Heart right ventricle (tissue), 16 donors: ENCODE data around the gene NCOA4. TPM values are rescaled to one million over a fixed set of nuclear protein-coding genes. Genes with fewer than 3 reads are reported as not detected.

Experiments used
- ATAC-seq, 8 donors: fragments of 200-7000 bp; cut with Tn5 transposase; one replicate each; pipeline ENCODE4 v1.9.1; 2020; ENCODE audit warnings: mild to moderate bottlenecking in 8 of 8, moderate library complexity in 8 of 8, moderate number of reproducible peaks in 1 of 8
- DNase-seq, 2 donors: peaks; one replicate each; pipeline ENCODE4 v3.0.0-alpha.2; 2020
- H3K27ac ChIP-seq, 10 donors: fragments of 200-600 bp; sonication (generic) in 2 of 10; one replicate each; pipeline versions ENCODE4 v1.5.0 to v1.8.0; 2020 to 2022; ENCODE audit warnings: mild to moderate bottlenecking in 3 of 10
- H3K27me3 ChIP-seq, 7 donors: fragments of 200-600 bp; one replicate each; pipeline ENCODE4 v1.8.0; 2021 to 2022; ENCODE audit warnings: mild to moderate bottlenecking in 2 of 7
- H3K36me3 ChIP-seq, 9 donors: fragments of 200-600 bp; sonication (generic) in 1 of 9; one replicate each; pipeline versions ENCODE4 v1.5.0 to v1.8.0; 2020 to 2022; ENCODE audit warnings: mild to moderate bottlenecking in 2 of 9
- H3K4me1 ChIP-seq, 9 donors: fragments of 200-600 bp; sonication (generic) in 1 of 9; one replicate each; pipeline versions ENCODE4 v1.5.0 to v1.8.0; 2020 to 2022; ENCODE audit warnings: mild to moderate bottlenecking in 4 of 9
- H3K4me3 ChIP-seq, 10 donors: fragments of 200-600 bp; sonication (generic) in 2 of 10; one replicate each; pipeline versions ENCODE4 v1.5.0 to v1.8.0; 2020 to 2022; ENCODE audit warnings: mild to moderate bottlenecking in 7 of 10, moderate library complexity in 2 of 10
- H3K9me3 ChIP-seq, 11 donors: fragments of 200-600 bp in 10 of 11; sonication (generic) in 2 of 11; one replicate each; pipeline versions ENCODE4 v1.5.0 to v1.8.0; 2013 to 2022; ENCODE audit warnings: mild to moderate bottlenecking in 2 of 11, control low read depth in 1 of 11, moderate library complexity in 1 of 11
- WGBS, 2 donors: extraction: QIAGEN DNeasy Blood & Tissue Kit; methylation state at CpG; one replicate each; pipeline ENCODE4 v1.1.7; 2013; ENCODE audit warnings: inconsistent platforms in 1 of 2; 5-methylcytosine and 5-hydroxymethylcytosine counted together
- intact Hi-C, 10 donors: fragments of 100-400 bp; cut with DNase I; formaldehyde crosslinking; loops; one replicate each; pipeline versions ENCODE4 v1.11.1 to v1.14.2; 2022
- polyA plus RNA-seq, 2 donors: library from polyadenylated mRNA; stranded (reverse); fragments of 200-250 nt; gene quantifications; one replicate each; pipeline ENCODE4 v1.2.3, GENCODE V29; 2013
- total RNA-seq, 10 donors: library from RNA; stranded (reverse); fragmentation: NEBNext Ultra II Directional in 3 of 10; extraction: Animal tissue kit (Norgen Biotek cat#: 25700) in 3 of 10; gene quantifications; one replicate each; pipeline versions ENCODE4 v1.2.1 to v1.2.4, GENCODE V29; 2021 to 2023
- TF ChIP-seq, protein P1 (sequence below), 9 donors: fragments of 200-600 bp; sonication (generic) in 2 of 9; IDR thresholded peaks; one replicate each; pipeline versions ENCODE4 v1.5.0 to v1.8.0; 2021 to 2022; ENCODE audit warnings: antibody characterized with exemption in 9 of 9, mild to moderate bottlenecking in 5 of 9, moderate library complexity in 1 of 9
- donor health status: Arrhythmogenic right ventricular cardiomyopathy.
- donor health status: ischemic (EF 13 %, LVEDD 7.1; RV severe dilation, severe dysfunction).
- donor health status: healthy with polysubstance abuse.
- donor health status: DM: no; HTN: yes; CAD: no.
- donor health status: DM: no; HTN: no; CAD: no.
- donor health status: ischemic (EF 25% LVEDD 6.9; RV normal size, moderate dysfunction).
- donor health status: ischemic (EF 25% LVEDD 5.7; RV mildly dilated, moderate dysfunction).
- donor health status: healthy.
- donor health status: DM: yes; HTN: yes; CAD: no.
- donor health status: Ischemic cardiomyopathy.
- donor health status: ischemic (EF 35%, LVEDD 5.7; RV mildly dilated, moderate dysfunction).
- donor health status: nonischemic (EF 11% LVEDD 7.7; RV severe dilation, severe dysfunction).
- donor health status: DM: yes; HTN: yes; CAD: no.
- donor health status: PGD.
- donor health status: ischemic (EF 29% LVEDD 5.4; RV normal size, mild dysfunction).
- donor health status: nonischemic (EF 23%, LVEDD 6.1; RV moderate dilation, normal function).

The NCOA4 gene
- total and polyA plus RNA-seq, 12 donors: 36.7 to 287 (median 256) TPM

DNA sequence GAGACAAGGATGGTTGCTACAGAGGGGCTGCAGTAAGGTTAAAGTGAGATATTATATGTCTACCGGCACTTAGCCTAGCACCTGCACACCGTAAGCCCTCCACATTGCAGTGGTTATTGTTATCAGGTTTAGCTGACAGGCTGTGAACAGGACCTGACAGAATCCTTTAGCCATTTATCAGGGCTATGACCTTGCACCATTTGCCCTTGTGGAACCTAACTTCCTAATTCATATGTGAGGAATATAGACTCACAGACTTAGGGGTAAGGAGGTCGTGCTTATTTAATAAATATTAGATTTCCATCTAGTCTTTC, 10.1 kb downstream of the NCOA4 start:
- Histone ChIP-seq H3K36me3 (peaks cover 0 to 24% (median 0%) of the 10 kb centered on the region in 9 donors), H3K4me3 (peak overlapping the region in 6 of 10 donors; percentile 21 to 77 (median 68)), H3K27ac (peak overlapping the region; percentile 44 to 94 (median 82)), H3K9me3 (no peaks in the 10 kb centered on the region), H3K27me3 (no peaks in the 10 kb centered on the region), H3K4me1 (peaks cover 11 to 98% (median 81%) of the 10 kb centered on the region in 9 donors)
- ATAC-seq (peak in 3 of 8 donors; percentile 15 to 41 (median 35)), DNase-seq (no peak)
- TF ChIP-seq, protein P1, sequence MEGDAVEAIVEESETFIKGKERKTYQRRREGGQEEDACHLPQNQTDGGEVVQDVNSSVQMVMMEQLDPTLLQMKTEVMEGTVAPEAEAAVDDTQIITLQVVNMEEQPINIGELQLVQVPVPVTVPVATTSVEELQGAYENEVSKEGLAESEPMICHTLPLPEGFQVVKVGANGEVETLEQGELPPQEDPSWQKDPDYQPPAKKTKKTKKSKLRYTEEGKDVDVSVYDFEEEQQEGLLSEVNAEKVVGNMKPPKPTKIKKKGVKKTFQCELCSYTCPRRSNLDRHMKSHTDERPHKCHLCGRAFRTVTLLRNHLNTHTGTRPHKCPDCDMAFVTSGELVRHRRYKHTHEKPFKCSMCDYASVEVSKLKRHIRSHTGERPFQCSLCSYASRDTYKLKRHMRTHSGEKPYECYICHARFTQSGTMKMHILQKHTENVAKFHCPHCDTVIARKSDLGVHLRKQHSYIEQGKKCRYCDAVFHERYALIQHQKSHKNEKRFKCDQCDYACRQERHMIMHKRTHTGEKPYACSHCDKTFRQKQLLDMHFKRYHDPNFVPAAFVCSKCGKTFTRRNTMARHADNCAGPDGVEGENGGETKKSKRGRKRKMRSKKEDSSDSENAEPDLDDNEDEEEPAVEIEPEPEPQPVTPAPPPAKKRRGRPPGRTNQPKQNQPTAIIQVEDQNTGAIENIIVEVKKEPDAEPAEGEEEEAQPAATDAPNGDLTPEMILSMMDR (IDR thresholded peaks at IDR 0.05): no peak
- intact Hi-C loops: loop anchor here in 3 of 10 donors (5.0 to 10.0 kb wide), 2 partner anchors 43 to 46 kb away; partner anchors contain the start of gene TIMM23 (in 2 of the 3)
- 37 to 45% methylated on average over 3 of the region's 3 CpGs for WGBS, 2 donors

DNA sequence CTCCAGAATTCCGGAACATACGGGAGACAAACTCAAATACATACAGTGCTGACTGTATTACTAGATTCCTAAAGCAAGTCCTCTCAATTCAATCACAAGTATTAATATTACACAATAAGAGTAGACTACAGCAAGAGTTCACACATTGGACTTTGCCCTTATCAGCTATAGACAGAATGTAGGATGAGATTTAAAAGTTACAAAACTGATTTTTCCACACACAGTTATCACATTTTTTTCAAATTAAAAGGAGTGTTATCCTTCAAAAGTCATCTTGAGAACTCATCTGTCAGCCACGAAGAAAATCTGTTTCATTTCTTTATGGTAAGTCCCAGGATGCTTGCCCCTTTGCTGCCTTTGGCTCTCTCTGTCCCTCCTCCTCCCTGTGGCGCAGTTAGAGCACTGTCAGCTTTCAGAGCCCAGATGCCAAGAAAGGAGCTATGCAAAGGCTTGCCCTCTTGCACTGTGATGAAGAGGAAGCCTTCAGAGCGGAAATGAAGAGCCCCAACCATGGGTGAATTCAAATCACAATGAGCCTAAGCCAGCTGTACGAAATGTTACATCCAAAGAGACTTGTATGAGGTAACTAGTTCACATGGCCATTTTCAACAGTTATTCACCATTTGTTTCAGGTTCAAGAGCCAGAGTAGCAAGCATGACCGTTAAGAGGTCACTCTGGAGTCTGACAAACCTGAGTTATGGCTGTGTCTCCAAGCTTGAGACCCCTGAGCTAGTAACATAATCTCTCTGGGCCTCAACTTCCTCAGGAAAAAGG, 10.7 kb downstream of the NCOA4 start:
- Histone ChIP-seq H3K27ac (peak overlapping the region; percentile 44 to 94 (median 82)), H3K9me3 (no peaks in the 10 kb centered on the region), H3K4me1 (peaks cover 5 to 98% (median 76%) of the 10 kb centered on the region in 9 donors), H3K36me3 (peaks cover 0 to 29% (median 3%) of the 10 kb centered on the region in 9 donors), H3K4me3 (peak overlapping the region in 6 of 10 donors; percentile 21 to 77 (median 68)), H3K27me3 (no peaks in the 10 kb centered on the region)
- TF ChIP-seq, protein P1 (IDR thresholded peaks at IDR 0.05): no peak
- peak in 1 of 2 donors; percentile 54 for DNase-seq
- 38 to 42% methylated on average over 7 of the region's 7 CpGs for WGBS, 2 donors
- ATAC-seq: peak; percentile 38 to 71 (median 56)
- intact Hi-C loops: loop anchor here in 3 of 10 donors (5.0 to 10.0 kb wide), 2 partner anchors 42 to 45 kb away; partner anchors contain the start of gene TIMM23 (in 2 of the 3)

DNA sequence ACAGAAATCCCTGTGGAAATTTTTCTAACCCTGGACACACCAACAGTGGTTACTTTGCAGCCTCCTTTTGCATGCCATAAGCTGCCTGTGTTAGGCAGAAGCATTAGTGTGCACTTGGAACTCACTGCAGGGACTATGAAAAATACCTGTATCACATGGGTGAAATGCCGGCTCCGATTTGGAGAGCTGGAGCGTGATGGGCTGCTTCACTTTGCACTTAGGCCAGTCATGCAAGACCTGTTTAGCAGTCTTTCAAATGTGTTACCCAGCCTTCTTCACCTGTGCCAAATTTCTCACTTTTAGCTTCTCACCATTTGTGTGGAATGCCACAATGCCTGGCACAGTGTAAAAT, 11.3 kb downstream of the NCOA4 start:
- Histone ChIP-seq H3K27me3 (no peaks in the 10 kb centered on the region), H3K4me3 (peak overlapping the region in 5 of 10 donors; percentile 21 to 77 (median 64)), H3K36me3 (peaks cover 0 to 35% (median 9%) of the 10 kb centered on the region in 9 donors), H3K9me3 (no peaks in the 10 kb centered on the region), H3K27ac (peak overlapping the region in 9 of 10 donors; percentile 44 to 94 (median 84)), H3K4me1 (peaks cover 5 to 93% (median 70%) of the 10 kb centered on the region in 9 donors)
- ATAC-seq (peak in 2 of 8 donors; percentile 22 to 30), DNase-seq (peak in 1 of 2 donors; percentile 19)
- intact Hi-C loops: no loop called here
- 37 to 59% methylated on average over 3 of the region's 3 CpGs for WGBS, 2 donors
- TF ChIP-seq, protein P1 (IDR thresholded peaks at IDR 0.05): no peak

DNA sequence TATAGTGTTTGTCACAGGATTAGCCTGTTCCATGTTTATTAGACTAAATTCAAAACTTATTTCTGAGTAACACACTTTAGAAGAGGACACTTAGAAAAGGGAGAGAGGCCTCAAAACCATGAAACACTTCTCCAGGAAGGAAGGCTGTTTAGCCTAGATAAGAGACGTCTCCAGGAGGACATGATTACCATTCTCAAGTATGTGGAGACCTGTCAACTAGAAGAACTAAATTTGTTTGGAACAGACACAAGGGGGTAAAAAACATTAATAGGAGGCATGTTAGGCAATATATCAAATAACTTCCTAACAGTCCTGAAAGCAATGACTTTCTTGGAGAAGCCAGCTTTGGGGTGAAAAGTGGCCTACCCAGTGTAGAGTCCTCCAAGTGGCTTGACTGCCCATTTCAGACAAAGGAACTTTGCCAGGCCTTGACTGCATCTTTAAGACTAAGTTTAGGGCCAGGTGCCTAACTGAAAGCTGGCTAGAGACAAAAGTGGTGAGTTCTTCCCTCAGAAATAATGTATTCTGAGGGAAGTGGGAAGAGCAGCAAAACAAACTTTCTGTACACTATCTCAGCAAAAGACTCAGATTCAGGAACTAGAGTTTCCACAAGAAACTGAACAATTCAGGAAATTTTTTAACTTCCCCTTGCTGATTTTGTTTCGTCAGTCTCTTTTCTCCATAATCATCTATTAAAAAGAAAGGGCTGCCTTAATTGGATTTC, 11.8 kb downstream of the NCOA4 start:
- peaks cover 2 to 88% (median 65%) of the 10 kb centered on the region in 9 donors for H3K4me1 ChIP-seq

More for the DNA sequence above, 11.8 kb downstream of the NCOA4 start:
- intact Hi-C loops: no loop called here
- TF ChIP-seq, protein P1 (IDR thresholded peaks at IDR 0.05): no peak
- Histone ChIP-seq H3K9me3 (no peaks in the 10 kb centered on the region), H3K4me3 (peak overlapping the region in 4 of 10 donors; percentile 32 to 77 (median 68)), H3K27ac (peak overlapping the region; percentile 21 to 94 (median 82)), H3K27me3 (no peaks in the 10 kb centered on the region), H3K36me3 (peaks cover 0 to 40% (median 14%) of the 10 kb centered on the region in 9 donors)
- ATAC-seq: no peak
- WGBS, 2 donors: 30 to 37% methylated on average over 2 of the region's 2 CpGs
- no peak for DNase-seq
